ENCODE data around the gene MANEAL. TPM values are rescaled to one million over a fixed set of nuclear protein-coding genes. Genes with fewer than 3 reads are reported as not detected.

Gene MANEAL
- total RNA-seq (1 to 10 TPM in 8 of 10 donors, under 1 TPM in 2; 0.69 to 3.1 (median 1.6) TPM), polyA plus RNA-seq (under 1 TPM; 0.66 to 0.75 TPM)
- long read RNA-seq, donor 1, partial matches to known transcripts, result 0 of 2 reads
- long read RNA-seq, donor 1, other reads (novel, unspliced or antisense), result 1 of 2 reads
- long read RNA-seq, donor 2, partial matches to known transcripts, result 0 of 1 reads
- long read RNA-seq, donor 2, other reads (novel, unspliced or antisense), result 0 of 1 reads
- long read RNA-seq, donor 3, result 0 reads

- intact Hi-C loops (cut with DNase I), result no loop called here
- TF ChIP-seq, protein P1, sequence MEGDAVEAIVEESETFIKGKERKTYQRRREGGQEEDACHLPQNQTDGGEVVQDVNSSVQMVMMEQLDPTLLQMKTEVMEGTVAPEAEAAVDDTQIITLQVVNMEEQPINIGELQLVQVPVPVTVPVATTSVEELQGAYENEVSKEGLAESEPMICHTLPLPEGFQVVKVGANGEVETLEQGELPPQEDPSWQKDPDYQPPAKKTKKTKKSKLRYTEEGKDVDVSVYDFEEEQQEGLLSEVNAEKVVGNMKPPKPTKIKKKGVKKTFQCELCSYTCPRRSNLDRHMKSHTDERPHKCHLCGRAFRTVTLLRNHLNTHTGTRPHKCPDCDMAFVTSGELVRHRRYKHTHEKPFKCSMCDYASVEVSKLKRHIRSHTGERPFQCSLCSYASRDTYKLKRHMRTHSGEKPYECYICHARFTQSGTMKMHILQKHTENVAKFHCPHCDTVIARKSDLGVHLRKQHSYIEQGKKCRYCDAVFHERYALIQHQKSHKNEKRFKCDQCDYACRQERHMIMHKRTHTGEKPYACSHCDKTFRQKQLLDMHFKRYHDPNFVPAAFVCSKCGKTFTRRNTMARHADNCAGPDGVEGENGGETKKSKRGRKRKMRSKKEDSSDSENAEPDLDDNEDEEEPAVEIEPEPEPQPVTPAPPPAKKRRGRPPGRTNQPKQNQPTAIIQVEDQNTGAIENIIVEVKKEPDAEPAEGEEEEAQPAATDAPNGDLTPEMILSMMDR (IDR thresholded peaks at IDR 0.05), result no peak
- Histone ChIP-seq H3K27ac (no peak within 1 kb of the TSS), H3K9me3 (no peaks in the 10 kb centered on the region), H3K27me3 (peaks cover 0 to 47% (median 12%) of the 10 kb centered on the region in 7 donors), H3K4me3 (peak within 1 kb of the TSS in 9 of 10 donors; percentile 48 to 67 (median 59)), H3K36me3 (no peaks in the 10 kb centered on the region), H3K4me1 (peaks cover 0 to 22% (median 16%) of the 10 kb centered on the region in 9 donors)
- ATAC-seq, result peak; percentile 68 to 89 (median 81)
- 0% methylated on average over 46 to 80 of the region's 82 CpGs for WGBS, 2 donors
- DNase-seq, result peak in 1 of 2 donors; percentile 42
These were observed at the start of gene MANEAL for GRCh38 chr1:37793773-37794371. Gene MANEAL, plus strand, starts transcription at chr1:37793847. Its CDS starts 336 bp downstream, at chr1:37794183.

DNA sequence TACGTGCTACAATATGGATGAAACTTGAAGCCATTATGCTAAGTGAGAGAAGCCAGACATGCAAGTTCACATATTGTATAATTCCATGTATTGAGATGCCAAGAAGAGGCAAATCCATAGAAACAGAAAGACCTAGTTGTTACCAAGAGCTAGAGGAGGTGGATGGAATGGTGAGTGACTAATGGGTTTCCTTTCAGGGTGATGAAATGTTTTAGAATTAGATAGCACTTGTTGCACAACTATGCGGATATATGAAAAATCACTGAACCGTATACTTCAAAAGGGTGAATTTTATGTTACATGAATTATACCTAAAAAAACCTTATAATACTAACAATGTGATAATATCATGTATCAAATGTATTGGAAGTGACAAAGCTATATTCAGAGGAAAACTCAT, 46.8 kb upstream of the MANEAL start:
- H3K4me1 ChIP-seq, result no peaks in the 10 kb centered on the region
- H3K4me3 ChIP-seq, result no peak overlapping the region
- peaks cover 0 to 18% (median 0%) of the 10 kb centered on the region in 11 donors for H3K9me3 ChIP-seq
- no peak overlapping the region for H3K27ac ChIP-seq
- peaks cover 0 to 78% (median 63%) of the 10 kb centered on the region in 7 donors for H3K27me3 ChIP-seq
- DNase-seq (no peak), ATAC-seq (no peak)
- H3K36me3 ChIP-seq, result no peaks in the 10 kb centered on the region
- intact Hi-C loops (cut with DNase I), result no loop called here
- WGBS, 2 donors, result 95 to 97% methylated on average over 3 of the region's 3 CpGs
- TF ChIP-seq, protein P1 (IDR thresholded peaks at IDR 0.05), result no peak

DNA sequence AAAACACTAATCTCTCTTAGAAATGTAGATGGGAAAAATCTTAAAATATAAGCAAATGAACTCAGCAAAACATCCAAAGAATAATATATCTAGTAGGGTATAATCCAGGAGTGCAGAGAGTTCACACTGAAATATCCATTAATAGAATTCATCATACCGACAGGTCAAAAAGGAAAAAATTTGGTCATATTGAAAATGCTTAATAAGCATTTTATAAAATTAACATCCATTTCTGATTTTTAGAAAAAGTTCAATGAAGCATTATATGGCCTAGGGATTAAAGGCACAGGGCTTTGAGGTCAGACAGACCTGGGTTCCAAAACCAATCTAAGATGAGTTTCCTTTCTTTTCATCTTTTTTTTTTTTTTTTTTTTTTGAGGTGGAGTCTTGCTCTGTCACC, 45.1 kb upstream of the MANEAL start:
- H3K9me3 ChIP-seq, result peaks cover 0 to 18% (median 0%) of the 10 kb centered on the region in 11 donors
- no peaks in the 10 kb centered on the region for H3K4me1 ChIP-seq
- TF ChIP-seq, protein P1 (IDR thresholded peaks at IDR 0.05), result no peak
- H3K27me3 ChIP-seq, result peaks cover 0 to 82% (median 66%) of the 10 kb centered on the region in 7 donors
- 86 to 93% methylated on average over 1 of the region's 1 CpG for WGBS, 2 donors
- no peak for DNase-seq
- intact Hi-C loops (cut with DNase I), result no loop called here
- no peak overlapping the region for H3K4me3 ChIP-seq
- no peak overlapping the region for H3K27ac ChIP-seq
- H3K36me3 ChIP-seq, result no peaks in the 10 kb centered on the region
- no peak for ATAC-seq

GRCh38 chr1:37752213-37752582, 41.4 kb upstream of the MANEAL start:
- intact Hi-C loops (cut with DNase I), result no loop called here
- Histone ChIP-seq H3K27ac (no peak overlapping the region), H3K4me1 (no peaks in the 10 kb centered on the region), H3K27me3 (peaks cover 0 to 99% (median 89%) of the 10 kb centered on the region in 7 donors), H3K9me3 (peaks cover 0 to 8% (median 0%) of the 10 kb centered on the region in 11 donors), H3K4me3 (peak overlapping the region in 2 of 10 donors; percentile 5 to 24), H3K36me3 (no peaks in the 10 kb centered on the region)
- 23 to 27% methylated on average over 11 of the region's 11 CpGs for WGBS, 2 donors
- no peak for DNase-seq
- ATAC-seq, result no peak
- TF ChIP-seq, protein P1 (IDR thresholded peaks at IDR 0.05), result no peak
